ENCODE data around the gene SH3RF3. TPM values are rescaled to one million over a fixed set of nuclear protein-coding genes. Genes with fewer than 3 reads are reported as not detected.

The SH3RF3 gene
- total RNA-seq, 2 donors from 2014 or later = 1.3 to 5.6 TPM

GRCh38 chr2:109257653-109258052, 128.6 kb downstream of the SH3RF3 start:
- intact Hi-C loops (cut with DNase I) = no loop called here
- Histone ChIP-seq H3K9me3 (no peaks in the 10 kb centered on the region), H3K4me1 (peaks cover 17% of the 10 kb centered on the region), H3K36me3 (replicated peaks in 1 of 2; ENCODE audit: insufficient read depth in 1 of 2, low read depth in 2 of 2) (no peaks in the 10 kb centered on the region), H3K27ac (no peak overlapping the region), H3K27me3 (no peaks in the 10 kb centered on the region), H3K4me3 (no peak overlapping the region)
- DNase-seq (no peak), ATAC-seq (no peak)
- no peak for TF ChIP-seq POLR2A (IDR thresholded peaks at IDR 0.05)
- no peak for TF ChIP-seq CTCF (IDR thresholded peaks at IDR 0.05)
- 79 to 83% methylated on average over 3 of the region's 3 CpGs for WGBS, 2 donors

- no peak overlapping the region for H3K4me3 ChIP-seq
- TF ChIP-seq POLR2A (IDR thresholded peaks at IDR 0.05) (no peak), CTCF (IDR thresholded peaks at IDR 0.05) (no peak)
- peaks cover 17% of the 10 kb centered on the region for H3K4me1 ChIP-seq
- intact Hi-C loops (cut with DNase I) = no loop called here
- H3K27ac ChIP-seq = no peak overlapping the region
- H3K27me3 ChIP-seq = no peaks in the 10 kb centered on the region
- H3K36me3 ChIP-seq (replicated peaks in 1 of 2; ENCODE audit: insufficient read depth in 1 of 2, low read depth in 2 of 2) = no peaks in the 10 kb centered on the region
- H3K9me3 ChIP-seq = no peaks in the 10 kb centered on the region
- DNase-seq (no peak), ATAC-seq (no peak)
- 84% methylated on average over 9 of the region's 9 CpGs; no CpG with 5 or more reads in 1 of the 2 donors for WGBS, 2 donors
Measured at GRCh38 chr2:109258376-109258775, 129.4 kb downstream of the SH3RF3 start.

GRCh38 chr2:109258905-109259540, 130.0 kb downstream of the SH3RF3 start:
- Histone ChIP-seq H3K9me3 (no peaks in the 10 kb centered on the region), H3K27ac (no peak overlapping the region), H3K4me3 (no peak overlapping the region), H3K4me1 (peaks cover 17% of the 10 kb centered on the region), H3K27me3 (no peaks in the 10 kb centered on the region), H3K36me3 (replicated peaks in 1 of 2; ENCODE audit: insufficient read depth in 1 of 2, low read depth in 2 of 2) (no peaks in the 10 kb centered on the region)
- intact Hi-C loops (cut with DNase I) = no loop called here
- no peak for TF ChIP-seq POLR2A (IDR thresholded peaks at IDR 0.05)
- TF ChIP-seq CTCF (IDR thresholded peaks at IDR 0.05) = no peak
- DNase-seq = no peak
- WGBS, 2 donors = 84 to 88% methylated on average over 8 to 11 of the region's 11 CpGs
- ATAC-seq = no peak

GRCh38 chr2:109259671-109260070, 130.7 kb downstream of the SH3RF3 start:
- Histone ChIP-seq H3K9me3 (no peaks in the 10 kb centered on the region), H3K27ac (no peak overlapping the region), H3K27me3 (no peaks in the 10 kb centered on the region), H3K4me1 (peaks cover 17% of the 10 kb centered on the region), H3K36me3 (replicated peaks in 1 of 2; ENCODE audit: insufficient read depth in 1 of 2, low read depth in 2 of 2) (no peaks in the 10 kb centered on the region), H3K4me3 (no peak overlapping the region)
- TF ChIP-seq POLR2A (IDR thresholded peaks at IDR 0.05) (no peak), CTCF (IDR thresholded peaks at IDR 0.05) (no peak)
- intact Hi-C loops (cut with DNase I) = no loop called here
- no peak for ATAC-seq
- DNase-seq = no peak
- WGBS, 2 donors = 89 to 92% methylated on average over 8 of the region's 8 CpGs
